HG03521 (cell line): ENCODE results near the gene ALPG.

Experiments
- ATAC-seq: cut with Tn5 transposase; IDR thresholded peaks from one replicate; pipeline ENCODE4 v1.9.1; 2021; ENCODE audit warnings: mild to moderate bottlenecking, moderate library complexity; ENCODE audit not compliant: unreplicated experiment

ALPG gene

DNA sequence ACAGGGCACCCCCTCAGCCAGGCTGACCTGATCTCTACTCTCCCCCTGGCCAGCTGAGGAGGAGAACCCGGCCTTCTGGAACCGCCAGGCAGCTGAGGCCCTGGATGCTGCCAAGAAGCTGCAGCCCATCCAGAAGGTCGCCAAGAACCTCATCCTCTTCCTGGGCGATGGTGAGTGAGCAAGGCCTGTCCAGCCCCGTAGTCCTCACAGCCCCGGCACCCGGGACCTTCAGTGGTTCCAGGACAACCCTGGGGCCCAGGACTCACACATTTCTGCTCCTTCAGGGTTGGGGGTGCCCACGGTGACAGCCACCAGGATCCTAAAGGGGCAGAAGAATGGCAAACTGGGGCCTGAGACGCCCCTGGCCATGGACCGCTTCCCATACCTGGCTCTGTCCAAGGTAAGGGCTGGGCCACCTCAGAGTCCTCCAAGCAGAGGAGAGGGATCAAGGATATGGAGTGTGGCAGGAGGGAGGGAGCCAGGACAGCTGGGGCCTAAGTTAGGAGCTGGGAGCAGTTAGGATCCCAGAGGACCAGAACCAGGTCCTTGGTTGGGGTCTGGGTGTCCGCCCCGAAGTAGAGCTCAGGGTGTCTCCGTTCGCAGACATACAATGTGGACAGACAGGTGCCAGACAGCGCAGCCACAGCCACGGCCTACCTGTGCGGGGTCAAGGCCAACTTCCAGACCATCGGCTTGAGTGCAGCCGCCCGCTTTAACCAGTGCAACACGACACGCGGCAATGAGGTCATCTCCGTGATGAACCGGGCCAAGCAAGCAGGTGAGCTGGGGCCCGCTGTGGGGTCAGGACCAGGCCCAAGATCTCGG is 49.9 kb downstream of the ALPG start:
- no peak for ATAC-seq

DNA sequence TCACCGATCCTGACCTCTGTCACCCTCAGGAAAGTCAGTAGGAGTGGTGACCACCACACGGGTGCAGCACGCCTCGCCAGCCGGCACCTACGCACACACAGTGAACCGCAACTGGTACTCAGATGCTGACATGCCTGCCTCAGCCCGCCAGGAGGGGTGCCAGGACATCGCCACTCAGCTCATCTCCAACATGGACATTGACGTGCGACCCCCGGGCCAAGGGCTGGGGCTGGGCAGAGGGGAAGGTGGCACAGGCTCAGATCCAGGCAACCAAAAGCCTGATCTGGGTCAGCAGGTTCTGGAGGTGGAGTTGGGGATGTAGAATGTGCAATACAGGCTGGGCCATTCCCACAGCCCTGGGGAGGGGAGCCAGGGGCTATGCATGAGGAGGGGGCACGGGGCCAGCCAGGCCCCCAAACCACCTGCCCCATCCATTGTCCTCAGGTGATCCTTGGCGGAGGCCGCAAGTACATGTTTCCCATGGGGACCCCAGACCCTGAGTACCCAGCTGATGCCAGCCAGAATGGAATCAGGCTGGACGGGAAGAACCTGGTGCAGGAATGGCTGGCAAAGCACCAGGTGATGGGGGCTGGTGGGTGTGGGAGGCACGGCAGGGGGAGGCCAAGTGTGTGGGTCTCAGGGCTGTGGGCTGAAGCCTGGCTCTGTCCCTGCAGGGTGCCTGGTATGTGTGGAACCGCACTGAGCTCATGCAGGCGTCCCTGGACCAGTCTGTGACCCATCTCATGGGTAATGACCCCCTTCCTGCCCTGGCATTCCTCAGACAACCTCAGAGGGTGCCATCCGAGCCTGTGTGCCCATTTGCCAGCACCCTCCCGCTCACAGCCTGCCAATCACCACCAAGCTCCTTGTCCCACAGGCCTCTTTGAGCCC is 50.7 kb downstream of the ALPG start:
- ATAC-seq = no peak

DNA sequence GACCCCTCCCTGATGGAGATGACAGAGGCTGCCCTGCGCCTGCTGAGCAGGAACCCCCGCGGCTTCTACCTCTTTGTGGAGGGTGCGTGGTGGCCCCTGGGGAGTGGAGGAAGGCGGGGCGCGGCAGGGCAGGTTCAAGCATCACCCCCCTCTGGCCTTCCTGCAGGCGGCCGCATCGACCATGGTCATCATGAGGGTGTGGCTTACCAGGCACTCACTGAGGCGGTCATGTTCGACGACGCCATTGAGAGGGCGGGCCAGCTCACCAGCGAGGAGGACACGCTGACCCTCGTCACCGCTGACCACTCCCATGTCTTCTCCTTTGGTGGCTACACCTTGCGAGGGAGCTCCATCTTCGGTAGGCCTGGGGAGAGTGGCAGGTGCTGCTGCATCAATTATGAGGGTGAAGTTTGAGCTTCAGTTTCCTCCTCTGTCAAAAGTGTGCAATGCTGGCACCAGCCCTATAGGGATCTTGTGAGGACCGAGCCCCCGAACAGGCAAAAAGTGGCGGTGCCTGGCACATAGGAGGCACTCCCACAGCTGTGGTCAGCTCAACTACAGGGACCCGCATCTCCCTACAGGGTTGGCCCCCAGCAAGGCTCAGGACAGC is 51.5 kb downstream of the ALPG start:
- ATAC-seq = no peak

GRCh38 chr2:232458661-232459418 is 52.2 kb downstream of the ALPG start:
- no peak for ATAC-seq

DNA sequence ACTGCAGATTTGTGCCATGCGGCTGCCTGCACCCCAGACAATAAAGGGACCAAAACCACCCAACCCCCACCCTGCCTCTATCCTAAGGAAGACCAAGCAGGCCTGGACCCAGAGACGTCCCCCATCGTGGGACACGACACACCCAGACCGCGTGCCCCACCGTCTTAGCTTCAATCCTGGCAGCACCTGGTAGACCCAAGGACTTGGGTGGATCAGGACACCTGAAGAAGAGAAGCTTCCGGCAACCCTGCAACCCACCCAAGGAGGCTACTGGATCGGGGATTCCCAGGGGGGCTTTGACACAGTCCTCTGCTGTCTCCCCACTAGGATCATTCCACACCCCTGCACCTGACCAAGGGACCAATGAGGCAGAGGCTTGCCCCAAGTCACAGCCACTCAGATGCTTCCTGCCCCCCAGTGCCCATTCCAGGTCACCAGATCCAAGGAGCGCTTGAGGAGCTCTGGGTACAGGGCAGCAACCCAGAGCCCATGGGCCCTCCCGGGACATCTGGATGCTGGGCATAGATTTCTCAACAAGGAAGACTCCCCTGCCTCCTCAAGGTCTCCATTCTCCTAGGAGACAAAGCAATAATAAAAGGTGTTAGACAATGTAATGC is 52.9 kb downstream of the ALPG start:
- no peak for ATAC-seq

GRCh38 chr2:232460171-232460570 is 53.5 kb downstream of the ALPG start:
- ATAC-seq = no peak
